ENCODE data around the gene PEAK1.
"Not testable (repeated sequence)": the region's sequence is repeated elsewhere in the genome, so short reads cannot be mapped to it uniquely, and the experiment has no call there.

PEAK1 gene

GRCh38 chr15:77226652-77227051, 193.3 kb downstream of the PEAK1 start:
- DNase-seq (ENCODE audit: low read depth, low spot score), result no peak

- DNase-seq (ENCODE audit: low read depth, low spot score), result no peak
Observed at GRCh38 chr15:77225646-77226045, 194.3 kb downstream of the PEAK1 start.

DNA sequence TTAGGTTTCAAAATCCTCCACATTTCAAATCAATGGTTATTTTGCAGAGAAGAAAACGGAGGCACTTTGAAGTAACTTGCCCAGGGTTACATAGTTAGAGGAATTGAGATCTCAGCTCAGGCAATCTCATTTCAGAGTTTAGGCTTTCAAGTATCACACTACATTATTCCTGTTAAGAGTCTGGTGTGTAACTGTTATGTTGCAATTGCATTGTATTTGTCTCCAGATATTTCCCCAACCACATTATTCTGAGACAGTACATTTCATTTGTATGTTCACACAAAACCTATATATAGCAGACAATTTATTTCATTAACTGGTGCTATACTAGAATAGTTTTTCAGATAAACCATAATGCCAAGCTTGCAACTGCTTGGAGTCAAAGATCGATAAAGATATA, 194.8 kb downstream of the PEAK1 start:
- no peak for DNase-seq (ENCODE audit: low read depth, low spot score)

DNA sequence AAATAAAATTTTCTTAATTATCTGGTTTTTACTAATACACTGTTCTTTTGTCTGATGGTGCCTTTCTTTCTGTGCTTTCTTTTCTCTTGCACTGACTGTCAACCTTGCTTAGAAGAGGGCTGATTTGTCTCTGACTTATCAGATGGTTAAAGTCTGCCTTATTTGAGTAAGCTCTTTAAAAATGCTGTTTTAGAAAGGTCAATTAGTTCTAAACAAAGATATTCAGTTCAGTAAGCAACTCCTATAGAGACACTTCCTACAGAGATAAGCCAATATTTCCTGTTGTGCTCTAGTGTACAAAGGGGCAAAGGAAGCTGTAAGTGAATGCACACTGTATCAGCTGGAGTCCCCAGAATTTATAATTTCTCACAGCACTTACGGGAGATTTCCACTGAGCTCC, 195.6 kb downstream of the PEAK1 start:
- DNase-seq (ENCODE audit: low read depth, low spot score), result no peak

- no peak for DNase-seq (ENCODE audit: low read depth, low spot score)
Observed at GRCh38 chr15:77221708-77222107, 198.2 kb downstream of the PEAK1 start.

DNA sequence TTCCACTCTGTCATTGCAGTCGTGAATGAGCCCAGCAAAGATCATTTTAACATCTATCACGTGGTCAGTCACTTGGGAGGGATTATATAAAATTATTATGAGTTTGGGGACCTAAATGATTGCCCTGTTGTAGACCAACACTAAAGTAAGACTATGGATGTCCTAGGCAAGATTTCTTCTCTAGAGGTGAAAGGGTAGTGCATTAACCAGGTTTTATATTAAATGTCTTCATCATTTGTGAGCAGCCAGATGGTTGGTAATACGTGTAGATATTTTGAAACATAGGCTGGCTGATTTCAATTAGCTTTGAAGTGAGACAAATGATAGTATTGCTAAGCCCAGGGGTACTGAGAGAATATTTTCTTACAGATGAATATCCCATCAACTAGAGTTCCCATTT, 198.7 kb downstream of the PEAK1 start:
- no peak for DNase-seq (ENCODE audit: low read depth, low spot score)

- DNase-seq (ENCODE audit: low read depth, low spot score), result no peak
Observed at GRCh38 chr15:77219841-77220240, 200.1 kb downstream of the PEAK1 start.

GRCh38 chr15:77209221-77209620, 210.7 kb downstream of the PEAK1 start:
- no peak for DNase-seq (ENCODE audit: low read depth, low spot score)

- no peak for DNase-seq (ENCODE audit: low read depth, low spot score)
Observed at GRCh38 chr15:77208241-77208640, 211.7 kb downstream of the PEAK1 start.

- no peak for DNase-seq (ENCODE audit: low read depth, low spot score)
Observed at GRCh38 chr15:77201665-77202064, 218.2 kb downstream of the PEAK1 start.

DNA sequence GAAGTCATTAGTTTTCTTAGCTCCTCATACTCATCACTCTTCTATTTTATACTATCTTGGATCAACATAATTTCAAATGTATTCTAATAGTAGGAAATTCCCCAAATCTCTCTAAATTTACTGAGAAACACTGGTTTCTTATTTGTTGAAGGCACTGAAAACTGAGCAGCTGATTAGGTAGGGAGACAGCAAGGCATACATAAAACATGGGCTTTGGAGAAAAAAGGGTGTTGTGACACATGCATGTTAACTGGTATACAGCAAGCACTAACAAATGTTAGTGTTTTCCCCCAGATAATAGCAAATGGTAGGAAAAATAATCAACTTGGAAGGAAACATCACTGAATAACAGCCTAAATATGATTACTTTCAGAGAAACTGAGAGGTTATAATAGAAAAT, 223.5 kb downstream of the PEAK1 start:
- DNase-seq (ENCODE audit: low read depth, low spot score), result no peak

GRCh38 chr15:77195586-77195985, 224.3 kb downstream of the PEAK1 start:
- no peak for DNase-seq (ENCODE audit: low read depth, low spot score)

GRCh38 chr15:77192451-77192850, 227.5 kb downstream of the PEAK1 start:
- DNase-seq (ENCODE audit: low read depth, low spot score), result no peak

DNA sequence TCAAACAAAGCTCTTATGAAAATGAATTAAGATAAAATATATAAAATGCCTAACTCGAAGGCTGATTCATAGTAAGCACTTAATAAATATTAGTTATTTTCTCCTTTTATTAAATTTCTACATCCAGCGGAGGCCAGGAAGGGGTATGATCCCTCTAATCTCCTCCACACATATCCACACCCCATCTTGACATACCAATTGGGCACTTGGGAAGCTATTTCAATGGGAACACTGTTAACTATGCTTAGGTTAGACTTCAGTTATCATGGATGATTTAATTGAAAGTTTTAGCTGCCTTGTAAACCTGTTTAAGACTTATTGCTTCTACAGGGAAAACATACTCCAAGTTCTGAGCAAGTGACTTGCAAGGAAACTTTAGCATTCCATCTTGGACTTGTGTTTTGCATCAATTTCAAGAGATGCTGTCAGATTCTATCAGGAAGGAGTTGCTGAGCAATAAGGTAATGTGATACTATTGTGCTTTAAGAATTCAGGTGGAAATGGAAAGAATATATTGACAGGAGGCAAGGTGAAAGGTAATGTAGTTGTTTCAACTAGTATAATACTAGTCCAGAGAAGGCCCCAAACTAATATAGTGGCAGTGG, 228.6 kb downstream of the PEAK1 start:
- no peak for DNase-seq (ENCODE audit: low read depth, low spot score)

DNA sequence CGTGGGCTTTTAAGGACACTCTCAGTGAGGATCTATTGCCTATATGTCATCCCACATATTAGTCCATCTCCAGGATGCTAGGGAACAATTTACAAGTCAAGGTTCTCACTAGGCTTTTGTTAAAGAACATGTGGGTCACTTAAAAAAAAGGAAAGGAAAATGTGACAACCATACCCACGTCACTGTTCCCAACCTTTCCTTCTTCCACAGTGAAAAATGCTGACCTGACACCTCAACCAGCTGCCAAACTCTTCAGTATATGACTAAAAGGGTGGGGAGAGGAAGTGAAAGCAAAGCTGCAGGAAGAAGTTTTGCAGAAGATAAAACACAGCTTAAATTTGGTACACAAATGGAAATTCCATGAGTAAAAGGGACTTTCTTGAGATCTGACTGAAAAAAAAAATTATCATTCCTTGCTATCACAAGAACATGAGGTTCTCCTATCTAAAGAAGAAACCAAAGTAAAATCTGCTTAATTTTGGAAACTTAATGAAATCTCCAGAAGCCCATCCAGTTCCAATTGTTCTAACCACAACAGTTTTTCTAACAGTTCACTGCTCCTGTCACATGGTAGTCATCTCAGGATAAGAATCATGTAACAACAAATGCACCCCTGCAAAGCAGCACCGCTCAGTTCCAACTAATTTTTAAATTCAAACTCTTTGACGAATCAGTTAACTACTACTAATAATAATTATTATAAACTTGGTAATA, 232.0 kb downstream of the PEAK1 start:
- no peak for DNase-seq (ENCODE audit: low read depth, low spot score)

DNA sequence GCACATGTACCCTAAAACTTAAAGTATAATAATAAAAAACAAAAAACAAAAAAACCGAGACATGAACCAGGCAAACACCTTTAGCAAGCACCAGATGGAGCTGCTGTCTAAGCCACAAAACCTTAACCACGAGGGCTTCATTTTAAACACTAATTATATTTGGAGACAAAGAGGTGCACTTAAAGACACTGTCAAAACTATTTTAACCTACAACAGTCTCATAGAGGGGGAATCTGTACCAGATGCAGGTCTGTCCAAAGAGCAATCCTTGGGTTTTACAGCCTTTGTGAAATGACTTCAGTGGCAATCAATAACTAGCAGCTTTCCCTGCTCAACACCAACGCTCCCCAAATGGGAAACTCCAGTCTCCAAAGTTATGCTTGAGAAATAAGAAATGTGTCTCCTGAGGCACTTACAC, 233.3 kb downstream of the PEAK1 start:
- no peak for DNase-seq (ENCODE audit: low read depth, low spot score)

GRCh38 chr15:77185242-77185785, 234.6 kb downstream of the PEAK1 start:
- DNase-seq (ENCODE audit: low read depth, low spot score), result no peak

- DNase-seq (ENCODE audit: low read depth, low spot score), result not testable (repeated sequence)
Observed at GRCh38 chr15:77184352-77184751, 235.6 kb downstream of the PEAK1 start.

GRCh38 chr15:77183066-77183465, 236.8 kb downstream of the PEAK1 start:
- DNase-seq (ENCODE audit: low read depth, low spot score), result no peak

DNA sequence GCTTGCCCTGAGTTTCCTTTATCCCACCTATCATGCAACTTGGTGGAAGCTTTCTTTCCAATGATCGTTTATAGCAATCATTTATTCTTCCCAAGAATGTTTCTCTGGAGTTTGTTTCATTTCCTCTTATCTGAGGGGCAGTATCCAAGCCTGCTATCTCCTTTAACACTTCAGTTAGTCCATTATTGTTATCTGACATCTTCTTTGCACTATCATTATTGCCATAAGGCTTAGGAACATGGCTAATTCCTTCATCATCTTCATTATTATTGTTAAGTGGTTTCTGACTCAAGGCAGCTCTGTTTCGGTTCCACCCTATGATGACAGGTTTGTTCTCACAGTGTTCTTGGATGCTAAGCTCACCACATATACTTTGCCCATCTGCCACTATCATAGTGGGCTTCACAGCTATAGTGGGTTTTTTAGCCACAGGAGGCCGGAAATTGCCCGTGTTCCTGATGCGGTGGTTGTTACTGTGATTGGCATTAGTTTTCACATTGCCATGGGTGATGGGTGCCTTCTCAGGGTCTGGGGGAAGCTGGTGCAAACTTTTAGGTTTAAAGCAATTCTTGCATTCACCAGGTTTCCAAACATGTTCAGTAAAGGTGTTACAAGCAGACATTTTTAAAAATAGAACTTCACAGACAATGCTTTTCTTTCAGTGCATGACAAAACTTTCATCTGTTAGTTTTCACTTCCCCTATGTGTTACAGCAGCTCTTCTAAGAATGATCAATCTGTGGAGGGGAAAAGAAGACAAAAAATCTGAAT, 238.4 kb downstream of the PEAK1 start:
- DNase-seq (ENCODE audit: low read depth, low spot score), result no peak

DNA sequence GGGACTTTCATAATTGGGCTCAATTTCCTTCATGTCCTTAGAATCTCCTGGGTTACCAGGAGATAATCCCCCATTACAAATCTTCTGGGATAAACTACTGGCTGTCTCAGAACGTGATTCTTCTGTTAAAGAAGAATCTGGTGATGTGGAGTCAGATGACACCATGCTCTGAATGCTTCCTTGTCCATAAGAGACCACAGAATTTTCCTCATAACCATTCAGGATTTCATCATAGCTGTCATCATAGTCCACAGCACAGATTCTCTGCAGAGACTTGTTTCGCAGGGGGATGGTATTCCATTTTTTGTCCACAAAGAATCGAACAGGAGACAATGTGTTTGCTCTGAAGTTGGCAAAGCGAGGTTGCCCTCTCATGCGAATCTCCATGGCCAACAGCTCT, 239.1 kb downstream of the PEAK1 start:
- no peak for DNase-seq (ENCODE audit: low read depth, low spot score)

DNA sequence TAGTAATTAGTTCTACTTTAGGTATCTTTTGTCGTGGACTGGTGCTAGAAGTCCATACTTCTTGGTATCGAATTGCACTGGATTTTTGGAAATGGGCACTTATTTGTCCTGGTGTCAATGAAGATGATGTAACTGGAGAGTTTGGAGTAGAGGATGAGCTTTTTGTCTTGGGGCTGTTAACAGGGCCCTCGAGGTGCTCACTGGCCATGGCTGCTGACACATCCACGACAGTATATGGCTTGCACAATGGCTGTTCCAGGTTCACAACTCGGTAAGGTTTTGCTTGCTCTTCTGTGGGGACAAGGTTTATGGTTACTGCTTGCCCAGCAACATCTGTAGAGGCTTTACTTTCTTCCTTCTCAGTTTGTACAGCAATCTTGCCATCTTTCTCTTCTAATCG, 239.6 kb downstream of the PEAK1 start:
- no peak for DNase-seq (ENCODE audit: low read depth, low spot score)

All from activated CD4-positive, CD25-positive, alpha-beta regulatory T cell treated with anti-CD3 and anti-CD28 coated beads, Interleukin-2, amount 50 U/mL, for 16 hours (primary cell).